ENCODE results near the gene LIMA1. TPM values are rescaled to one million over a fixed set of nuclear protein-coding genes. Genes with fewer than 3 reads are reported as not detected.
"Not testable (repeated sequence)": the region's sequence is repeated elsewhere in the genome, so short reads cannot be mapped to it uniquely, and the experiment has no call there.

LIMA1 gene
- total RNA-seq, 1 donor from 2014 or later, result 14.3 TPM

GRCh38 chr12:50157259-50157658, 126.1 kb downstream of the LIMA1 start:
- Mint-ChIP-seq H3K27me3 (ENCODE audit: unreplicated experiment) (no peaks in the 10 kb centered on the region), H3K36me3 (ENCODE audit: low read depth, unreplicated experiment) (peaks cover 6% of the 10 kb centered on the region), H3K4me1 (ENCODE audit: unreplicated experiment) (no peaks in the 10 kb centered on the region), H3K4me3 (ENCODE audit: unreplicated experiment) (no peak overlapping the region), H3K9me3 (ENCODE audit: unreplicated experiment) (no peaks in the 10 kb centered on the region), H3K27ac (ENCODE audit: unreplicated experiment) (no peak overlapping the region)
- TF ChIP-seq CTCF (IDR thresholded peaks at IDR 0.05; ENCODE audit: unreplicated experiment), result no peak
- DNase-seq (ENCODE audit: low spot score), result no peak

DNA sequence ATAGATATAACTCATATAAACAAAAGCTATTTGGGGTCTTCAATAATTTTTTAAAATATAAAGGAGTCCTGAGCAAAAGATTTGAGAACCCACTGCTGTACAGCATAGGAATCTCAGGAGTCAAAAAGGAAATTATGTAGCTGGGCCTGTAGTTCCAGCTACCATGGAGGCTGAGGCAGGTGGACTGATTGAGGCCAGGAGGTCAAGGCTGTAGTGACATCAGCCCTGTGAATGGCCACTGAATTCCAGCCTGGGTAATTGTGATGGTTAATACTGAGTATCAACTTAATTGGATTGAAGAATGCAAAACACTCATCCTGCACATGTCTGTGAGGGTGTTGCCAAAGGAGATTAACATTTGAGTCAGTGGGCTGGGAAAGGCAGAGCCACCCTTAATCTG, 126.7 kb downstream of the LIMA1 start:
- no peak for TF ChIP-seq CTCF (IDR thresholded peaks at IDR 0.05; ENCODE audit: unreplicated experiment)
- Mint-ChIP-seq H3K4me1 (ENCODE audit: unreplicated experiment) (no peaks in the 10 kb centered on the region), H3K27ac (ENCODE audit: unreplicated experiment) (no peak overlapping the region), H3K9me3 (ENCODE audit: unreplicated experiment) (no peaks in the 10 kb centered on the region), H3K27me3 (ENCODE audit: unreplicated experiment) (no peaks in the 10 kb centered on the region), H3K4me3 (ENCODE audit: unreplicated experiment) (no peak overlapping the region), H3K36me3 (ENCODE audit: low read depth, unreplicated experiment) (peaks cover 6% of the 10 kb centered on the region)
- no peak for DNase-seq (ENCODE audit: low spot score)

- H3K27ac Mint-ChIP-seq (ENCODE audit: unreplicated experiment); H3K27me3 Mint-ChIP-seq (ENCODE audit: unreplicated experiment); H3K4me3 Mint-ChIP-seq (ENCODE audit: unreplicated experiment); DNase-seq (ENCODE audit: low spot score); H3K9me3 Mint-ChIP-seq (ENCODE audit: unreplicated experiment); H3K36me3 Mint-ChIP-seq (ENCODE audit: low read depth, unreplicated experiment); H3K4me1 Mint-ChIP-seq (ENCODE audit: unreplicated experiment): not testable (repeated sequence)
Measured at GRCh38 chr12:50154947-50155346, 128.4 kb downstream of the LIMA1 start.

DNA sequence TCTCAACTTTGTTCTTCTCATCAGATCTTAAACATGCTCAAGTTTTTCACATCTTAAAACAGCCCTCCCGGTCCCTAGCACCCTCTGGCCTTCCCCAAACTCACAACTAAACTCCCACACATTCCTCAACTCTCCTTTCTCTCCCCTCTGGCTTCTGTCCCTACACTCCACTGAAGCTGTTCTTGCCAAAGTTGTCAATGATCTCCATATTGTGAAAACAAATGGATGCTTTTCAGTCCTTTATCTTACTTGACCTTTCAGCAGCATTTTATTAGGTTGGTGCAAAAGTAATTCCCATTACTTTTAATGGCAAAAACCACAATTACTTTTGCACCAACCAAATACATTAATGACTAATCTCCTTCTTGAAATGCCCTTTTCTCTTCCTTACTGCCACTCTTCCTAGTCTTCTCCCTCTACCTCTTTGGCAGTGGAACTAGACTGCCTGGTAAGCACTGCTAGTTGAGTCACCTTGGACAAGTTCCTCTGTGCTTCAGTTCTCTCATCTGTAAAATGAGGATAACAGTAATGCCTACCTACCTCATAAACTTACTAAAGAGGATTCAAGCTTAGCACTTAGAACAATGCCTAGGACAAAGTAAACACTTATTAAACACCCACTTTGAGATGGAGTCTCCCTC, 132.2 kb downstream of the LIMA1 start:
- no peaks in the 10 kb centered on the region for H3K9me3 Mint-ChIP-seq (ENCODE audit: unreplicated experiment)
- no peak overlapping the region for H3K27ac Mint-ChIP-seq (ENCODE audit: unreplicated experiment)
- H3K4me3 Mint-ChIP-seq (ENCODE audit: unreplicated experiment), result no peak overlapping the region
- no peaks in the 10 kb centered on the region for H3K4me1 Mint-ChIP-seq (ENCODE audit: unreplicated experiment)
- no peak for DNase-seq (ENCODE audit: low spot score)
- no peak for TF ChIP-seq CTCF (IDR thresholded peaks at IDR 0.05; ENCODE audit: unreplicated experiment)
- H3K27me3 Mint-ChIP-seq (ENCODE audit: unreplicated experiment), result no peaks in the 10 kb centered on the region
- no peaks in the 10 kb centered on the region for H3K36me3 Mint-ChIP-seq (ENCODE audit: low read depth, unreplicated experiment)

GRCh38 chr12:50149311-50149710, 134.0 kb downstream of the LIMA1 start:
- no peak for TF ChIP-seq CTCF (IDR thresholded peaks at IDR 0.05; ENCODE audit: unreplicated experiment)
- H3K4me3 Mint-ChIP-seq (ENCODE audit: unreplicated experiment), result no peak overlapping the region
- DNase-seq (ENCODE audit: low spot score), result no peak
- H3K27ac Mint-ChIP-seq (ENCODE audit: unreplicated experiment), result no peak overlapping the region
- no peaks in the 10 kb centered on the region for H3K4me1 Mint-ChIP-seq (ENCODE audit: unreplicated experiment)
- no peaks in the 10 kb centered on the region for H3K9me3 Mint-ChIP-seq (ENCODE audit: unreplicated experiment)
- H3K36me3 Mint-ChIP-seq (ENCODE audit: low read depth, unreplicated experiment), result no peaks in the 10 kb centered on the region
- no peaks in the 10 kb centered on the region for H3K27me3 Mint-ChIP-seq (ENCODE audit: unreplicated experiment)

- DNase-seq (ENCODE audit: low spot score); H3K4me3 Mint-ChIP-seq (ENCODE audit: unreplicated experiment); H3K9me3 Mint-ChIP-seq (ENCODE audit: unreplicated experiment); H3K27me3 Mint-ChIP-seq (ENCODE audit: unreplicated experiment); H3K27ac Mint-ChIP-seq (ENCODE audit: unreplicated experiment); H3K36me3 Mint-ChIP-seq (ENCODE audit: low read depth, unreplicated experiment); H3K4me1 Mint-ChIP-seq (ENCODE audit: unreplicated experiment): not testable (repeated sequence)
Measured at GRCh38 chr12:50148011-50148410, 135.3 kb downstream of the LIMA1 start.

Data from endothelial cell (in vitro differentiated cells).